ENCODE measurements around the gene HS6ST2. TPM values are rescaled to one million over a fixed set of nuclear protein-coding genes. Genes with fewer than 3 reads are reported as not detected.
"Not testable (repeated sequence)": the region's sequence is repeated elsewhere in the genome, so short reads cannot be mapped to it uniquely, and the experiment has no call there.

Gene HS6ST2
- total RNA-seq, 1 experiment from 2014 or later: 0.26 TPM

DNA sequence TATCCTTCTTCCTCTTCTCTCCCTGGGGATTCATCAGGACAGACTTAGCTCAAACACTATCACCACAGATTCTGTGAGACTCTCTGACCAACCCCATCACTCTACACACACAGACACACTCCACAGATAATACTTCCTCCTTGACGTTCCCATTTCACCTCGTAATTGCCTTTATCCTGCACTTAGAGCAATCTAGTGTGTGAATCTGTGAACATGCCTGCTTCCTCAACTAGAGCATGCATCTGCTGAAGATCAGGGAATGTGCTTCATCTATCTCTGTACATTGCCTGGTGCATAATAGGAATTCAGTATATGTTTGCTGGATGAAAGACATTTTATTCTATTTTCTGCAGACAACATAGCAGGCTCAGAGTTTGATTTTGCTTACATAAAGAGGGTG, 25.1 kb upstream of the HS6ST2 start:
- Histone ChIP-seq H3K27ac (ENCODE audit: low read length) (no peak overlapping the region), H3K36me3 (ENCODE audit: control insufficient read depth, insufficient read depth, low read length) (no peaks in the 10 kb centered on the region), H3K4me1 (ENCODE audit: control insufficient read depth, insufficient read depth, low read length) (no peaks in the 10 kb centered on the region), H3K27me3 (ENCODE audit: control insufficient read depth, insufficient read depth, low read length) (no peaks in the 10 kb centered on the region), H3K9me3 (ENCODE audit: control insufficient read depth, insufficient read depth, low read depth, low read length) (no peaks in the 10 kb centered on the region), H3K4me3 (ENCODE audit: low read depth in 2 of 2, low read length in 2 of 2) (no peak overlapping the region)
- ChIA-PET CTCF (no interaction called here), POLR2A (no interaction called here)
- no peak for DNase-seq (ENCODE audit: low read depth, low spot score)
- in situ Hi-C loops (cut with HindIII; ENCODE audit: low pct_unique_long_range_greater_than_20kb, low sequenced_read_pairs): no loop called here
- BruUV-seq (replicated peaks): no TSS peak
- no peak for TF ChIP-seq POLR2AphosphoS5 (IDR thresholded peaks at IDR 0.05; ENCODE audit: low read depth, low read length)
- TF ChIP-seq, protein P1, sequence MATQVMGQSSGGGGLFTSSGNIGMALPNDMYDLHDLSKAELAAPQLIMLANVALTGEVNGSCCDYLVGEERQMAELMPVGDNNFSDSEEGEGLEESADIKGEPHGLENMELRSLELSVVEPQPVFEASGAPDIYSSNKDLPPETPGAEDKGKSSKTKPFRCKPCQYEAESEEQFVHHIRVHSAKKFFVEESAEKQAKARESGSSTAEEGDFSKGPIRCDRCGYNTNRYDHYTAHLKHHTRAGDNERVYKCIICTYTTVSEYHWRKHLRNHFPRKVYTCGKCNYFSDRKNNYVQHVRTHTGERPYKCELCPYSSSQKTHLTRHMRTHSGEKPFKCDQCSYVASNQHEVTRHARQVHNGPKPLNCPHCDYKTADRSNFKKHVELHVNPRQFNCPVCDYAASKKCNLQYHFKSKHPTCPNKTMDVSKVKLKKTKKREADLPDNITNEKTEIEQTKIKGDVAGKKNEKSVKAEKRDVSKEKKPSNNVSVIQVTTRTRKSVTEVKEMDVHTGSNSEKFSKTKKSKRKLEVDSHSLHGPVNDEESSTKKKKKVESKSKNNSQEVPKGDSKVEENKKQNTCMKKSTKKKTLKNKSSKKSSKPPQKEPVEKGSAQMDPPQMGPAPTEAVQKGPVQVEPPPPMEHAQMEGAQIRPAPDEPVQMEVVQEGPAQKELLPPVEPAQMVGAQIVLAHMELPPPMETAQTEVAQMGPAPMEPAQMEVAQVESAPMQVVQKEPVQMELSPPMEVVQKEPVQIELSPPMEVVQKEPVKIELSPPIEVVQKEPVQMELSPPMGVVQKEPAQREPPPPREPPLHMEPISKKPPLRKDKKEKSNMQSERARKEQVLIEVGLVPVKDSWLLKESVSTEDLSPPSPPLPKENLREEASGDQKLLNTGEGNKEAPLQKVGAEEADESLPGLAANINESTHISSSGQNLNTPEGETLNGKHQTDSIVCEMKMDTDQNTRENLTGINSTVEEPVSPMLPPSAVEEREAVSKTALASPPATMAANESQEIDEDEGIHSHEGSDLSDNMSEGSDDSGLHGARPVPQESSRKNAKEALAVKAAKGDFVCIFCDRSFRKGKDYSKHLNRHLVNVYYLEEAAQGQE (IDR thresholded peaks at IDR 0.05; ENCODE audit: insufficient read depth in 1 of 2, low read depth in 2 of 2, low read length in 1 of 2): no peak
- no peak for TF ChIP-seq TCF7L2 (IDR thresholded peaks at IDR 0.05; ENCODE audit: low read depth, low read length)
- no peak for TF ChIP-seq SIN3A (IDR thresholded peaks at IDR 0.05; ENCODE audit: borderline replicate concordance, insufficient read depth, low read depth, low read length)
- TF ChIP-seq, protein P2, sequence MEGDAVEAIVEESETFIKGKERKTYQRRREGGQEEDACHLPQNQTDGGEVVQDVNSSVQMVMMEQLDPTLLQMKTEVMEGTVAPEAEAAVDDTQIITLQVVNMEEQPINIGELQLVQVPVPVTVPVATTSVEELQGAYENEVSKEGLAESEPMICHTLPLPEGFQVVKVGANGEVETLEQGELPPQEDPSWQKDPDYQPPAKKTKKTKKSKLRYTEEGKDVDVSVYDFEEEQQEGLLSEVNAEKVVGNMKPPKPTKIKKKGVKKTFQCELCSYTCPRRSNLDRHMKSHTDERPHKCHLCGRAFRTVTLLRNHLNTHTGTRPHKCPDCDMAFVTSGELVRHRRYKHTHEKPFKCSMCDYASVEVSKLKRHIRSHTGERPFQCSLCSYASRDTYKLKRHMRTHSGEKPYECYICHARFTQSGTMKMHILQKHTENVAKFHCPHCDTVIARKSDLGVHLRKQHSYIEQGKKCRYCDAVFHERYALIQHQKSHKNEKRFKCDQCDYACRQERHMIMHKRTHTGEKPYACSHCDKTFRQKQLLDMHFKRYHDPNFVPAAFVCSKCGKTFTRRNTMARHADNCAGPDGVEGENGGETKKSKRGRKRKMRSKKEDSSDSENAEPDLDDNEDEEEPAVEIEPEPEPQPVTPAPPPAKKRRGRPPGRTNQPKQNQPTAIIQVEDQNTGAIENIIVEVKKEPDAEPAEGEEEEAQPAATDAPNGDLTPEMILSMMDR (IDR thresholded peaks at IDR 0.05): no peak
- no peak for ATAC-seq
- intact Hi-C loops (cut with micrococcal nuclease; ENCODE audit: unreplicated experiment): no loop called here

DNA sequence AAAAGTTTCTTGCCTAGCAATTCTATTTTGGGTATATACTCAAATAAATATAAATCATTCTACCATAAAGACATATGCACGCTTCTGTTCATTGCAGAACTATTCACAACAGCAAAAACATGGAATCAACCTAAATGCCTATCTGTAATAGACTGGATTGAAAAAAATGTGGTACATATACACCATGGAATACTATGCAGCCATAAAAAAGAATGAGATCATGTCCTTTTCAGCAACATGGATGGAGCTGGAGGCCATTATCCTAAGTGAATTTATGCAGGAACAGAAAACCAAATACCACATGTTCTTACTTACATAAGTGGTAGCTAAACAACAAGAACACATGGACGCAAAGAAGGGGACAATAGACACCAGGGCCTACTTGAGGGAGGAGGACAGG, 21.6 kb upstream of the HS6ST2 start:
- H3K4me1 ChIP-seq (ENCODE audit: control insufficient read depth, insufficient read depth, low read length); in situ Hi-C loops (cut with HindIII; ENCODE audit: low pct_unique_long_range_greater_than_20kb, low sequenced_read_pairs); POLR2A ChIA-PET; H3K4me3 ChIP-seq (ENCODE audit: low read depth in 2 of 2, low read length in 2 of 2); H3K27ac ChIP-seq (ENCODE audit: low read length); intact Hi-C loops (cut with micrococcal nuclease; ENCODE audit: unreplicated experiment); BruUV-seq (replicated peaks); H3K9me3 ChIP-seq (ENCODE audit: control insufficient read depth, insufficient read depth, low read depth, low read length); H3K27me3 ChIP-seq (ENCODE audit: control insufficient read depth, insufficient read depth, low read length); H3K36me3 ChIP-seq (ENCODE audit: control insufficient read depth, insufficient read depth, low read length); ATAC-seq; DNase-seq (ENCODE audit: low read depth, low spot score): not testable (repeated sequence)
- CTCF ChIA-PET: interaction anchor here (0.6 kb wide), 1 partner anchor 94 kb away, joined by 10 read pairs; no protein-coding TSS in a partner anchor

DNA sequence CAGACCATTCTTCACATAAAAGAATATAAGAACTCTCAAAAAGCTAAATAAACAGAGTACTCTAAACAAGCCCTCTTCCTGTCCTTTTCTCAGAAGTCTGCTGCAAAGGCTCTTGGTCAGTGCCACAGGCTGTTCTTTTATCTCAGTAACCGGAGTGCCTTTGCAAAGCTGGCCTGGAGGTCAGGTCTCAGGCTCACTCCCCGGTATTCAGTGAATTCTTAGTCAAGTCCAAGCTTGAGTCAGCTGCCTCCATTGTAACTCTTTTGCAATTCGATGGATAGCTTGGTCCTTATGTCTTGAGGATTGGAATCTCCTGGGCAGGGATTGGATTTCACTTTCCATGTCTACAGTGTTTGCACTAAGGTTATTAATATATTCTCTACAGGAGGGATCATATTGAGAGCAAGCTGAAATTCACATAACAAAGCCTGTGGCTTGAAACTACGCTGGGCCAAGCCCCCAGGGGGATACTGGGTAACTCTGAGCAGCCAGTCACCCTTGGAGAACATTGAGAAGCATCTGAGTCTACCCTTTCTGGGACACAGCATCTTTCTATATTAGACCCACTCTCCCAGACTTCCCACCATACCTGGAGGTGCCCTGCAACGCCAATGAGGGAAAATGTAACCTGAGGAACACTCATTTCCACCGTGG, 10.0 kb upstream of the HS6ST2 start:
- Histone ChIP-seq H3K36me3 (ENCODE audit: control insufficient read depth, insufficient read depth, low read length) (no peaks in the 10 kb centered on the region), H3K27ac (ENCODE audit: low read length) (no peak overlapping the region), H3K4me1 (ENCODE audit: control insufficient read depth, insufficient read depth, low read length) (no peaks in the 10 kb centered on the region), H3K9me3 (ENCODE audit: control insufficient read depth, insufficient read depth, low read depth, low read length) (no peaks in the 10 kb centered on the region), H3K27me3 (ENCODE audit: control insufficient read depth, insufficient read depth, low read length) (peaks cover 5% of the 10 kb centered on the region; the same call in 1 of the 2 replicates), H3K4me3 (ENCODE audit: low read depth in 2 of 2, low read length in 2 of 2) (no peak overlapping the region)
- DNase-seq (ENCODE audit: low read depth, low spot score) (no peak), ATAC-seq (no peak)
- TF ChIP-seq, protein P1 (IDR thresholded peaks at IDR 0.05; ENCODE audit: insufficient read depth in 1 of 2, low read depth in 2 of 2, low read length in 1 of 2): no peak
- TF ChIP-seq TCF7L2 (IDR thresholded peaks at IDR 0.05; ENCODE audit: low read depth, low read length) (no peak), POLR2AphosphoS5 (IDR thresholded peaks at IDR 0.05; ENCODE audit: low read depth, low read length) (no peak), SIN3A (IDR thresholded peaks at IDR 0.05; ENCODE audit: borderline replicate concordance, insufficient read depth, low read depth, low read length) (no peak)
- TF ChIP-seq, protein P2 (IDR thresholded peaks at IDR 0.05): no peak
- no TSS peak for BruUV-seq (replicated peaks)
- in situ Hi-C loops (cut with HindIII; ENCODE audit: low pct_unique_long_range_greater_than_20kb, low sequenced_read_pairs) (no loop called here), intact Hi-C loops (cut with micrococcal nuclease; ENCODE audit: unreplicated experiment) (no loop called here)
- POLR2A ChIA-PET: no interaction called here
- CTCF ChIA-PET: no interaction called here
